Stimulated activated CD4-positive, alpha-beta T cell treated with anti-CD3 and anti-CD28 coated beads, TNF-alpha, amount 100 ng/mL, for 4 hours (primary cell): ENCODE measurements around the gene SNW1.
"Not testable (repeated sequence)": the region's sequence is repeated elsewhere in the genome, so short reads cannot be mapped to it uniquely, and the experiment has no call there.

Experiments used
- DNase-seq, 3 experiments: peaks; one replicate each; pipeline ENCODE4 v3.0.0-alpha.2; 2020; ENCODE audit warnings: low read depth in 3 of 3

SNW1 gene

GRCh38 chr14:77752266-77752665 lies 8.7 kb downstream of the SNW1 start:
- no peak for DNase-seq

- DNase-seq = not testable (repeated sequence)
These were observed 13.5 kb downstream of the SNW1 start for GRCh38 chr14:77747425-77747824.

GRCh38 chr14:77746064-77746702 lies 14.8 kb downstream of the SNW1 start:
- DNase-seq = no peak

- no peak for DNase-seq
These were observed 19.5 kb downstream of the SNW1 start for GRCh38 chr14:77741438-77741837.

GRCh38 chr14:77738559-77739250 lies 22.3 kb downstream of the SNW1 start:
- no peak for DNase-seq

GRCh38 chr14:77730976-77731497 lies 29.9 kb downstream of the SNW1 start:
- no peak for DNase-seq

GRCh38 chr14:77722301-77722700 lies 38.7 kb downstream of the SNW1 start:
- DNase-seq = no peak

- no peak for DNase-seq
These were observed 39.5 kb downstream of the SNW1 start for GRCh38 chr14:77721437-77721836.

GRCh38 chr14:77717608-77718305 lies 43.2 kb downstream of the SNW1 start:
- DNase-seq = no peak

GRCh38 chr14:77714926-77715325 lies 46.0 kb downstream of the SNW1 start:
- no peak for DNase-seq

GRCh38 chr14:77710364-77710763 lies 50.6 kb downstream of the SNW1 start:
- DNase-seq = no peak

- DNase-seq = no peak
These were observed 51.5 kb downstream of the SNW1 start for GRCh38 chr14:77709412-77709811.

GRCh38 chr14:77708749-77709148 lies 52.2 kb downstream of the SNW1 start:
- no peak for DNase-seq

GRCh38 chr14:77707724-77708408 lies 53.1 kb downstream of the SNW1 start, which contains the start of the genes ALKBH1 and SLIRP:
ALKBH1 (minus strand) TSS chr14:77708023; CDS start chr14:77708004, 19 bp downstream.
SLIRP (plus strand) TSS chr14:77708103; CDS start chr14:77708112, 9 bp downstream.
- DNase-seq = peak; percentile 64 to 73 (median 71)

- peak in 2 of 3 experiments; percentile 1 to 16 for DNase-seq
These were observed 53.6 kb downstream of the SNW1 start for GRCh38 chr14:77707355-77707723.

GRCh38 chr14:77691259-77691658 lies 69.7 kb downstream of the SNW1 start:
- no peak for DNase-seq

- no peak for DNase-seq
These were observed 78.8 kb downstream of the SNW1 start for GRCh38 chr14:77682158-77682553.

GRCh38 chr14:77681196-77682157 lies 79.5 kb downstream of the SNW1 start:
- DNase-seq = no peak

GRCh38 chr14:77674931-77675330 lies 86.0 kb downstream of the SNW1 start:
- no peak for DNase-seq

GRCh38 chr14:77673193-77673592 lies 87.8 kb downstream of the SNW1 start:
- no peak for DNase-seq
